WTC11 (cell line): Measurements from ENCODE around the gene TMEM176B. TPM values are rescaled to one million over a fixed set of nuclear protein-coding genes. Genes with fewer than 3 reads are reported as not detected.
A peak's percentile ranks its signal among the peaks of the same experiment; 100 is the strongest.

ENCODE experiments used
- ATAC-seq: fragments of 200-7000 bp; cut with Tn5 transposase; 2 replicates; pipeline ENCODE4 v1.10.0; 2021; ENCODE audit warnings: mild to moderate bottlenecking, moderate library complexity
- Bru-seq: library from RNA; stranded (reverse); fragments of 400-500 nt; gene quantifications from one replicate; lab custom pipeline; 2021; lab: Mats Ljungman, UMichigan
- CTCF ChIA-PET: fragments of 300-600 bp; sonication (Branson Sonifier 250); formaldehyde crosslinking; loops from one replicate; lab custom pipeline; 2021; ENCODE audit warnings: antibody characterized with exemption; lab: Charles Lee
- POLR2A ChIA-PET: fragments of 350-600 bp; sonication (Branson Sonifier 250); formaldehyde crosslinking; loops from one replicate; lab custom pipeline; 2021; ENCODE audit warnings: antibody characterized with exemption; lab: Charles Lee
- DNase-seq: peaks from one replicate; pipeline ENCODE4 v3.0.0; 2021; ENCODE audit warnings: low spot score
- H3K27ac Mint-ChIP-seq: 2 replicates; pipeline ENCODE4 v1.8.0; 2021; ENCODE audit warnings: mixed read lengths
- H3K27me3 Mint-ChIP-seq: 2 replicates; pipeline ENCODE4 v1.8.0; 2021; ENCODE audit warnings: low read depth, mild to moderate bottlenecking, moderate library complexity, mixed read lengths
- H3K36me3 Mint-ChIP-seq: 2 replicates; pipeline ENCODE4 v1.8.0; 2021; ENCODE audit warnings: mixed read lengths
- H3K4me1 Mint-ChIP-seq: 2 replicates; pipeline ENCODE4 v1.8.0; 2022; ENCODE audit warnings: mixed read lengths
- H3K4me3 Mint-ChIP-seq: 2 replicates; pipeline ENCODE4 v1.8.0; 2021; ENCODE audit warnings: mild to moderate bottlenecking, moderate library complexity, mixed read lengths
- H3K9me3 Mint-ChIP-seq: 2 replicates; pipeline ENCODE4 v1.8.0; 2021; ENCODE audit warnings: mixed read lengths
- AFF4 ChIP-seq: sonication (generic); formaldehyde crosslinking; IDR thresholded peaks from 2 replicates; pipeline ENCODE4 v1.8.1; 2023; ENCODE audit warnings: mild to moderate bottlenecking, missing genetic modification reagents, borderline replicate concordance
- ATF3 ChIP-seq: sonication (generic); formaldehyde crosslinking; conservative IDR thresholded peaks from 2 replicates; pipeline ENCODE4 v1.8.1; 2022; ENCODE audit warnings: mild to moderate bottlenecking, missing genetic modification reagents
- CBFB ChIP-seq: sonication (generic); formaldehyde crosslinking; IDR thresholded peaks from 2 replicates; pipeline ENCODE4 v1.8.1; 2022; ENCODE audit warnings: mild to moderate bottlenecking, low read depth, missing genetic modification reagents
- CTCF ChIP-seq: fragments of 200-600 bp; IDR thresholded peaks from 2 replicates; pipeline ENCODE4 v1.8.0; 2022; ENCODE audit warnings: antibody characterized with exemption
- GABPB1 ChIP-seq: sonication (generic); formaldehyde crosslinking; IDR thresholded peaks from 2 replicates; pipeline ENCODE4 v1.8.1; 2023; ENCODE audit warnings: mild to moderate bottlenecking, missing genetic modification reagents
- KAT7 ChIP-seq: sonication (generic); formaldehyde crosslinking; IDR thresholded peaks from 2 replicates; pipeline ENCODE4 v1.8.1; 2023; ENCODE audit warnings: missing genetic modification reagents, mild to moderate bottlenecking, borderline replicate concordance
- NR1H2 ChIP-seq: sonication (generic); formaldehyde crosslinking; IDR thresholded peaks from 2 replicates; pipeline ENCODE4 v1.9.0; 2021; ENCODE audit warnings: mild to moderate bottlenecking, moderate library complexity, missing genetic modification reagents
- NR2C2 ChIP-seq: sonication (generic); formaldehyde crosslinking; IDR thresholded peaks from 2 replicates; pipeline ENCODE4 v1.8.0; 2022; ENCODE audit warnings: mild to moderate bottlenecking, missing genetic modification reagents
- RELA ChIP-seq: sonication (generic); formaldehyde crosslinking; IDR thresholded peaks from 2 replicates; pipeline ENCODE4 v1.8.1; 2022; ENCODE audit warnings: missing genetic modification reagents, mild to moderate bottlenecking, borderline replicate concordance
- SMAD3 ChIP-seq: sonication (generic); formaldehyde crosslinking; IDR thresholded peaks from 2 replicates; pipeline ENCODE4 v1.8.0; 2022; ENCODE audit warnings: missing genetic modification reagents, mild to moderate bottlenecking, borderline replicate concordance
- SOX15 ChIP-seq: fragments of 250-450 bp; sonication (Bioruptor Pico); IDR thresholded peaks from 2 replicates; pipeline ENCODE4 v1.9.0; 2021; ENCODE audit warnings: mild to moderate bottlenecking
- TCF7 ChIP-seq: sonication (generic); formaldehyde crosslinking; IDR thresholded peaks from 2 replicates; pipeline ENCODE4 v1.8.0; 2022; ENCODE audit warnings: mild to moderate bottlenecking, low read depth, missing genetic modification reagents, moderate library complexity
- ZNF138 ChIP-seq: sonication (generic); formaldehyde crosslinking; conservative IDR thresholded peaks from 2 replicates; pipeline ENCODE4 v1.8.1; 2022; ENCODE audit warnings: mild to moderate bottlenecking, moderate library complexity, missing genetic modification reagents
- ZNF263 ChIP-seq: sonication (generic); formaldehyde crosslinking; IDR thresholded peaks from 2 replicates; pipeline ENCODE4 v1.8.1; 2022; ENCODE audit warnings: low read depth, mild to moderate bottlenecking, moderate library complexity, missing genetic modification reagents
- ZNF317 ChIP-seq: sonication (generic); formaldehyde crosslinking; IDR thresholded peaks from 2 replicates; pipeline ENCODE4 v1.8.1; 2023; ENCODE audit warnings: low read depth, mild to moderate bottlenecking, moderate library complexity, missing genetic modification reagents, borderline replicate concordance
- ZNF512 ChIP-seq: sonication (generic); formaldehyde crosslinking; IDR thresholded peaks from 2 replicates; pipeline ENCODE4 v1.8.1; 2022; ENCODE audit warnings: missing genetic modification reagents, borderline replicate concordance
- long read RNA-seq, 3 experiments: library from RNA in 1 of 3; library from capped mRNA in 1 of 3; library from polyadenylated mRNA in 1 of 3; unstranded in 2 of 3; stranded (forward) in 1 of 3; transcript quantifications; one replicate each; pipeline ENCODE4 v2.0.0, GENCODE V29; 2021
- total RNA-seq: library from RNA; stranded (reverse); gene quantifications from 3 replicates; pipeline ENCODE4 v1.2.3, GENCODE V29; 2021
- TF ChIP-seq, protein P1 (sequence below): sonication (generic); formaldehyde crosslinking; IDR thresholded peaks from 2 replicates; pipeline ENCODE4 v1.8.0; 2023; ENCODE audit warnings: missing genetic modification reagents
- TF ChIP-seq, protein P2 (sequence below): fragments of 250-450 bp; sonication (Bioruptor Pico); IDR thresholded peaks from 2 replicates; pipeline ENCODE4 v1.9.0; 2021; ENCODE audit warnings: moderate library complexity, mild to moderate bottlenecking, inconsistent platforms, borderline replicate concordance
- TF ChIP-seq, protein P3 (sequence below): fragments of 250-450 bp; sonication (Bioruptor Pico); IDR thresholded peaks from 2 replicates; pipeline ENCODE4 v1.8.0; 2021; ENCODE audit warnings: mild to moderate bottlenecking

Gene TMEM176B
- total RNA-seq (1.0 to 1.6 TPM (median 1.3 TPM) in 3 replicates), Bru-seq, nascent RNA (percentile 16 among the genes with signal in this experiment)
- long read RNA-seq, experiment 1, partial matches to known transcripts, result 0 of 2 reads
- long read RNA-seq, experiment 1, other reads (novel, unspliced or antisense), result 2 of 2 reads
- long read RNA-seq, experiment 2, result 0 reads
- long read RNA-seq, experiment 3, result 0 reads

DNA sequence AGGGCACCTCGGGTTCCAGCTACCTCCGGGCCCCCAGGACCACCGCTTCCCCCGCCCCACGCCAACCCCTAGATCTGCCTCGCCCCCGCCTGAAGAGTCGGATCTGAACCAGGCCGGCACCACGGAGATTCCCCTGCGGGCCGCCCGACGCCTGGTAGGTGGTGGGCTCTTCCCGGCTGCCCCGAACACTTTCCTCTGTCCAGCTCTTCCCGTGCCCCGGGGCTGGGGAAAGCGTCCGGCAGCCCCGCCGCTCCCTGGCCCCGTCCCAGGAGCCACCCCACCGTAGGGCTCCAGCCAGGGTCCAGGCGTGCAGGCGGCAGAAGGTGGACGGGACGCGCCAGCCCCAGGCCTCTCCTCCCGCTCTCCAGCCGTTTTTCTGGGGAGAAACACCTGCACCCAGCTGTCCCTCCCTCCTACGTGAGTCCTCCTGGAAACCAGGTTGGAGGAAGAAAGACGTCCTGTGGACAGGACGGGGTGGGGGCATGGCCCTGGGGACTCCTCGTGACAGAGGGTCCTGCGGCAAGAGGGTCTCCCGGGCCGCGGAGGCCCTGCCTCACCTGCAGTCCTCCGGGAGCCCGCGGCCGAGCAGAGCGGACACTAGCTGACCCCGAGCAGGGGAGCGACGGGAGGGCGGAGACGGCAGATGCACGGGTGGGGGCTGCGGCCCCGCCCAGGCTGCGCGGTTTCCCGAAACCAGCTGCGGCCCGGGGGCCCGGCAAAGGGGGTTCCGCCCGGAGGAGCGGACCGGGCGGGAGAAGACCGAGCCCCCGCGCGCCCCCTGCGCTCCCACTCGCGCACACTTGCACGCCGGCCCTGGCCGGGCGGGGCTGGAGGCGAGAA, at the start of gene TMEM176B:
TMEM176B (minus strand) TSS at position 624 of the 840 bp plus-strand sequence. CDS start 3,795 bp downstream, outside the sequence.
- H3K27me3 Mint-ChIP-seq, result peaks cover 70% of the 10 kb centered on the region

DNA sequence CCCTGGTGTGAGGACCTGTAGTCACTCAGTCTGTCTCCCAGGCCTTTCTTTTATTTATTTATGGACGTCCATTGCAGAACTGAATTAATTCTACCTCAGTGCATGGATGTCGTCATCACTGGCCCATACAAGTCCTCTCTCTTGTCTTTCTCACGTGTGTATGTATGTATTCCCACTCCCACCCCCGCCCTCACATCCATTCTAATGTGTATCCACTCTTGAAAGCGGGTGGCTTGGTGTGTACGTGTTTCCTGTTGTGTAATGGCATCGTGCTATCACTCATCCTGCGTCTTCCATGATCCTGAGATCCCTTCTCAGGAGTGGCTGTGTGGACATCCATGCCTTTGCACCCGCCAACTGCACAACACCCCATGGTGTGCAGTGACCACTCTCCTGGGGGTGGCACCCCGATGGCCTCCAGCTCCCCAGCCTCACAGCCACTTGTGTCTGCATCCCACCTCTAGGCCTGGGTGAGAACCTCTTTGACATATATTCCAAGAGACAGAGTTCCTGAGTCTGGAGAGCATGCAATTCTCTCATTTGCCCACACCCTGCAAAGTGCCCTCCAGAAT, 49.1 kb upstream of the TMEM176B start:
- no peak for DNase-seq
- no peaks in the 10 kb centered on the region for H3K9me3 Mint-ChIP-seq
- TF ChIP-seq, protein P1, sequence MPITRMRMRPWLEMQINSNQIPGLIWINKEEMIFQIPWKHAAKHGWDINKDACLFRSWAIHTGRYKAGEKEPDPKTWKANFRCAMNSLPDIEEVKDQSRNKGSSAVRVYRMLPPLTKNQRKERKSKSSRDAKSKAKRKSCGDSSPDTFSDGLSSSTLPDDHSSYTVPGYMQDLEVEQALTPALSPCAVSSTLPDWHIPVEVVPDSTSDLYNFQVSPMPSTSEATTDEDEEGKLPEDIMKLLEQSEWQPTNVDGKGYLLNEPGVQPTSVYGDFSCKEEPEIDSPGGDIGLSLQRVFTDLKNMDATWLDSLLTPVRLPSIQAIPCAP, result no peak
- no peak for TF ChIP-seq SMAD3 (CRISPR knock-in tag)
- TF ChIP-seq ZNF512 (CRISPR knock-in tag), result no peak
- TF ChIP-seq ATF3 (CRISPR knock-in tag), result no peak
- TF ChIP-seq, protein P2, sequence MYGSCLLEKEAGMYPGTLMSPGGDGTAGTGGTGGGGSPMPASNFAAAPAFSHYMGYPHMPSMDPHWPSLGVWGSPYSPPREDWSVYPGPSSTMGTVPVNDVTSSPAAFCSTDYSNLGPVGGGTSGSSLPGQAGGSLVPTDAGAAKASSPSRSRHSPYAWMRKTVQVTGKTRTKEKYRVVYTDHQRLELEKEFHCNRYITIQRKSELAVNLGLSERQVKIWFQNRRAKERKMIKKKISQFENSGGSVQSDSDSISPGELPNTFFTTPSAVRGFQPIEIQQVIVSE, result no peak
- TF ChIP-seq GABPB1, result no peak
- no peak for TF ChIP-seq ZNF263 (CRISPR knock-in tag)
- TF ChIP-seq AFF4 (CRISPR knock-in tag), result no peak
- no peak for TF ChIP-seq TCF7 (CRISPR knock-in tag)
- TF ChIP-seq, protein P3, sequence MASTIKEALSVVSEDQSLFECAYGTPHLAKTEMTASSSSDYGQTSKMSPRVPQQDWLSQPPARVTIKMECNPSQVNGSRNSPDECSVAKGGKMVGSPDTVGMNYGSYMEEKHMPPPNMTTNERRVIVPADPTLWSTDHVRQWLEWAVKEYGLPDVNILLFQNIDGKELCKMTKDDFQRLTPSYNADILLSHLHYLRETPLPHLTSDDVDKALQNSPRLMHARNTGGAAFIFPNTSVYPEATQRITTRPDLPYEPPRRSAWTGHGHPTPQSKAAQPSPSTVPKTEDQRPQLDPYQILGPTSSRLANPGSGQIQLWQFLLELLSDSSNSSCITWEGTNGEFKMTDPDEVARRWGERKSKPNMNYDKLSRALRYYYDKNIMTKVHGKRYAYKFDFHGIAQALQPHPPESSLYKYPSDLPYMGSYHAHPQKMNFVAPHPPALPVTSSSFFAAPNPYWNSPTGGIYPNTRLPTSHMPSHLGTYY (CRISPR knock-in tag), result no peak
- TF ChIP-seq SOX15 (CRISPR knock-in tag), result no peak
- no peak for TF ChIP-seq NR1H2 (CRISPR knock-in tag)
- no peak for TF ChIP-seq CBFB (CRISPR knock-in tag)
- TF ChIP-seq RELA, result no peak
- no peak for TF ChIP-seq NR2C2 (CRISPR knock-in tag)
- TF ChIP-seq ZNF317 (CRISPR knock-in tag), result no peak

More for the DNA sequence above, at the start of gene TMEM176B:
- Mint-ChIP-seq H3K9me3 (peaks cover under 1% of the 10 kb centered on the region), H3K4me1 (peaks cover 15% of the 10 kb centered on the region), H3K36me3 (no peaks in the 10 kb centered on the region), H3K27ac (no peak within 1 kb of the TSS), H3K4me3 (peak within 1 kb of the TSS; percentile 59)
- ATAC-seq (peak; percentile 30), DNase-seq (peak; percentile 37)
- POLR2A ChIA-PET, result no interaction called here
- CTCF ChIA-PET, result interaction anchor here (0.8 to 3.3 kb wide), 10 partner anchors 15 to 444 kb away, joined by 3 to 12 read pairs (median 4); no protein-coding TSS in a partner anchor
- TF ChIP-seq CTCF (no peak), KAT7 (CRISPR knock-in tag) (0 out of 2 replicates have a peak, but pooled peaks have one; percentile 46), ZNF317 (CRISPR knock-in tag) (peak; percentile 30; the same call in 1 of the 2 replicates), ZNF138 (CRISPR knock-in tag) (no peak)

More for the DNA sequence above, 49.1 kb upstream of the TMEM176B start:
- POLR2A ChIA-PET, result no interaction called here
- Mint-ChIP-seq H3K4me1 (peaks cover 8% of the 10 kb centered on the region), H3K4me3 (no peak overlapping the region), H3K27me3 (peaks cover 5% of the 10 kb centered on the region), H3K36me3 (no peaks in the 10 kb centered on the region), H3K27ac (no peak overlapping the region)
- no peak for ATAC-seq
- CTCF ChIA-PET, result no interaction called here
